B cell (primary cell): ENCODE measurements around the gene DDX17.

Experiments
- CTCF ChIP-seq: fragments of 200-600 bp; IDR thresholded peaks from one replicate; pipeline ENCODE4 v1.8.0; 2022; ENCODE audit warnings: antibody characterized with exemption, mild to moderate bottlenecking
- EZH2 ChIP-seq: IDR thresholded peaks from 2 replicates; pipeline ENCODE4 v1.6.1; 2012; ENCODE audit warnings: borderline replicate concordance, low read depth, mild to moderate bottlenecking, moderate library complexity, low read length; ENCODE audit not compliant: insufficient read depth, poor library complexity, severe bottlenecking

- no peak for TF ChIP-seq EZH2
- TF ChIP-seq CTCF: no peak
Observed at GRCh38 chr22:38497869-38498268, 8.2 kb downstream of the DDX17 start.
